GM18502 (cell line): Measurements from ENCODE around the gene CD7.
A peak's percentile ranks its signal among the peaks of the same experiment; 100 is the strongest.
"Not testable (repeated sequence)": the region's sequence is repeated elsewhere in the genome, so short reads cannot be mapped to it uniquely, and the experiment has no call there.

ENCODE experiments used
- ATAC-seq: cut with Tn5 transposase; IDR thresholded peaks from one replicate; pipeline ENCODE4 v1.9.1; 2021; ENCODE audit warnings: mild to moderate bottlenecking; ENCODE audit not compliant: unreplicated experiment, poor library complexity

CD7 gene

DNA sequence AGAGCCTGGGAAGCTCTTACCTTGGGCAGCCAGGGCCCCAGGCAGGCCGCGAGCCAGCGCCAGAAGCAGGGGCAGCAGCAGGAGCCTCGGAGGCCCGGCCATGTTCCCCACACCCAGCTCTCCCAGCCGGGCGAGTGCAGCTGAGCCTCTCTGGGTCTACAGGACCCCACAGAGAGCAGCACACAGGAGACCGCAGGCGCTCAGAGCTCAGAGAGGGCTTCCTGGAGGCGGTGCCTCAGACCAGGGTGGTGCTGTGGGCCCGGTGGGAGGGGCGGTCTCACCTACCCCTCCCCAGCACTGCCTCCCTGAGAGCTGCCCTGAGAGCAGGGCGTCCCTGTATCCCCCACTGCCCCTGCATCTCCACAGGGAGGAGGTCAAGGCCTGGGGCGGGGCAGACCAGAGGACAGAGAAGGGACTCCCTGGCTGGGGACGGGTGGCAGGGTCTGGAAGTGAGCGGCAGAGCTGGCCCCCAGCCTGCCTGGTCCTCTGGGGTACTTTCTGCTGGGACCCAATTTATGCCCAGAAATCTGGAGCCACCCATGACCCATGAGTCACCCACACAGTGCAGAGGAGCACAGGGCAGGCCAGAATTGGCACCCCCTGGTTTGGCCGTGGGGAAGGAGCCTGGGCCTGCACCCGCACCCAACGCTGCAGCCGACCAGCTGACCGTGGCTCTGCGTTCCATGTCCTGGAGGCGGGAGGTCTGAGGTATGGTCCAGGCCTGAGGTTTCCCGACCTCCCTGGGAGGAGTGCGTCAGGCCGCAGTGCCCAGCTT lies at the start of gene CD7:
TSS of gene CD7 (minus strand) at position 215 of the 775 bp plus-strand sequence. CDS start at position 102, 113 bp downstream.
- ATAC-seq = no peak

DNA sequence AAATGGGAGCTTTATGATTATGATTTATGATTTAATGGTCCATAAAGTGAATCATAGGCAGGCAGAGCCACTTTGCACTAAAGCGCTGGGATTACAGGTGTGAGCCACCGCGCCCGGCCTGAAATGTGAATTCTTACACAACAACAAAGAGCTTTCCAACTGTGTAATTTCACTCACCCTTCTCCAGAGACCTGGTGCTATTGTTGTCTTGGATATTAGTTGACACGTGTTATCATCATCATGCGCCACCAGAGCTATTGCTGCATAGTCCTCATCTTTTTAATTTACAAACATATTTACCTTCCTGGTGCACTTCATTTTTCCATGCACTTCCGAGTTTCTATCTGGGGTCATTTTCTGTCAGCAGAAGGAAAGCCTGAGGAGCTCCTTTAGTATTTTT lies 49.3 kb upstream of the CD7 start:
- no peak for ATAC-seq

DNA sequence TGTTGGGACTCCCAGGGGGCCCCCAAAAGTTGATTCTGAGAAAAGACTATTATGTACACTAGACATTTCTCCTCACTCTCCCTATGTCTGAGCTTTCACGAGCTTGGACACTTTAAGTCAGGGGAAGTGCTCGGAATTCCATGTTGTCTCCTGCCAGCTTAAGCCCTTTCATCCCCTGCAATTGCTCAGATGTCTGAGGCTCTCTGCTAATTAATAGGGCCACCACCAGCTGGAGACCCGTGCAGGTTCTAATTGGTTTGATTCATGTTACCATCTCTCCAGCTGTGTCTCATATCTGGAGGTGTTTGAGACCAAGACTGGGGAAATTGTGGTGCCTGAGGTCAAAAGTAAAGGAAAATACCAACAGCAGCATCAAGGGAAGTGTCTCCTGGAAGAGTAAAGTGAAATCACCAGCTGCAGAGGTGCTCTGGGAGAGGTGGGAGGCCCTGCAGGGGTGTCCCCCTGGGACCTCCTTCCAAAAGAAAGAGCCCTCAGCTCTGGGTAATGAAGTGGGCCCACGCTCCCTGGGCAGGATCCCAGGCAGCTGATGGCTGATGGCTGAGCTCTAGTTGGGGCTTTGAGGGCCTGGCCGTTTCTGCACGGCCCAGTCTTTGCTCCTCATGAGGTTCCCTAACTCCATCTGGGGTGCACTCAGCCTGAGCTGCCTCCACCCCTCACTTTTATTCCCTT lies 48.3 kb upstream of the CD7 start:
- ATAC-seq = no peak

DNA sequence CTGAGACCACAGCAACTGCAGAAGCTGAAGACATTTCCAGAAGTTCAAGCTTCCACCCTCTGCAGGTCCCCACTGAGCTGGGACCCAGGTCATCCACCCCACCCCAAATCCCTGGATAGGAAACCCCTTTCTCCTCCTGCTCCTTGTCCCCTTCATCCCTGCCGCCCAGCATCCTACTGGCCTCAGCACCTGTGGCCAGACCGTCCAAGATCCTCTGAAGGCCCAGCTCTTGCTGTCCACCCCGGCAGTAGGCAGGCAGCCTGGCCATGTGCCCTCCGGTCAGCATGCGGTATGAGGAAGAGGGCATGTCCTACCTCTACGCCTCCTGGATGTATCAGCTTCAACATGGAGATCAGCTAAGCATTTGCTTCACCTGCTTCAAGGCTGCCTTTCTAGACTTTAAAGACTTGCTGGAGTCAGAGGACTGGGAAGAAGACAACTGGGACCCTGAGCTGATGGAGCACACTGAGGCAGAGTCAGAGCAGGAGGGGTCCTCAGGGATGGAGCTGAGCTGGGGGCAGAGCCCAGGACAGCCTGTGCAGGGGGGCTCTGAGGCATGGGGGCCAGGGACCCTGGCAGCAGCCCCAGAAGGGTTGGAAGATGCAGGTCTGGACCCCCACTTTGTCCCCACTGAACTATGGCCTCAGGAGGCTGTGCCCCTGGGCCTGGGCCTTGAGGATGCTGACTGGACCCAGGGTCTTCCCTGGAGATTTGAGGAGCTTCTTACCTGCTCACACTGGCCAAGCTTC lies 44.7 kb upstream of the CD7 start:
- ATAC-seq = no peak

DNA sequence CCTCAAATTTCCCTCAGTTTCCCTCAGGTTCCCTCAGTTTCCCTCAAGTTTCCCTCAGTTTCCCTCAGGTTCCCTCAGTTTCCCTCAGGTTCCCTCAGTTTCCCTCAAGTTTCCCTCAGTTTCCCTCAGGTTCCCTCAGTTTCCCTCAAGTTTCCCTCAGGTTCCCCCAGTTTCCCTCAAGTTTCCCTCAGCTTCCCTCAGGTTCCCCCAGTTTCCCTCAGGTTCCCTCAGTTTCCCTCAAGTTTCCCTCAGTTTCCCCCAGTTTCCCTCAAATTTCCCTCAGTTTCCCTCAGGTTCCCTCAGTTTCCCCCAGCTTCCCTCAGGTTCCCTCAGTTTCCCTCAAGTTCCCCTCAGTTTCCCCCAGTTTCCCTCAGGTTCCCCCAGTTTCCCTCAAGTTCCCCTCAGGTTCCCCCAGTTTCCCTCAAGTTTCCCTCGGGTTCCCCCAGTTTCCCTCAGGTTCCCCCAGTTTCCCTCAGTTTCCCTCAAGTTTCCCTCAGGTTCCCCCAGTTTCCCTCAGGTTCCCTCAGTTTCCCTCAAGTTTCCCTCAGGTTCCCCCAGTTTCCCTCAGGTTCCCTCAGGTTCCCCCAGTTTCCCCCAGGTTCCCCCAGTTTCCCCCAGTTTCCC lies 42.2 kb upstream of the CD7 start:
- ATAC-seq = not testable (repeated sequence)

DNA sequence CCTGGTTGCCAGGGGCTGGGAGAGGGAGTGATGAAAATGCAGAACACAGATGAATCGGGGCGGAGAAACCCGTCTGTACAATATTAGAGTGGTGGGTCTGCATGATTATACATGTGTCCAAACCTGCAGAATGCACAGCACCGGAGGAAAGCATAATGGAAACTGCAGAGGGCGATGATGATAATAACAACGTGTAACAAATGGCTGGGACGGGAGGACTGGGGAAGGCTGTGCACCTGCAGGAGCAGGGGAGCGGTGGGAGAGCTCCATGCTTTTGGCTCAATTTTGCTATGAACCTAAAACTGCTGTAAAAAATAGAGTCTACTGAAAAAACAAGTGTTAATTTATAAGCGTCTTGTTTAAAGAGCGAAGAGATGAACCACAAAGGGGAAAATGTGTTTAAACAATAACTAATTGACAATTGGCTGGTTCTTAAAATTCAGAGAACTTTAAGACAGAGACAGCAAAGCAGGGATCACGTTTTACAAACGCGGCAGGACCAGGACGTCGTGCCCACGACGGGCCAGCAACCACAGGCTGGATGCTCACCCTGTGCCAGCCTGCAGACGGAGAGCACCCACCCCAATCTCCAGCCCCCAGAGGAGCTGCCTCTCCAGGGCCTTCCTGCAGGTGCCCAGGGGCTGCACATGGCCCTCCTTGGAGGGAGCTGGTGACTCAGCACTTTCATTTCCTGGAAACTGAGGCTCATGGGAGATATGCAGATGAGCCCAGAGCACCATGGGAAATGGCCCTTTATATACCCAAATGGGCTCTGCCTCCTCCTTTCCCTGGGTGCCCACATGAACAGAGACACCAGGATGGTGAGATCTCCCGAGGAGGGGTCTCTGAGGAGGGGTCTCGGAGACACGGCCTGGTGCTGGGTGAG lies 41.3 kb upstream of the CD7 start, which contains the start of gene TEX19:
TSS of gene TEX19 (plus strand) at position 783 of the 886 bp plus-strand sequence. CDS start 2,904 bp downstream, outside the sequence.
- ATAC-seq = no peak

DNA sequence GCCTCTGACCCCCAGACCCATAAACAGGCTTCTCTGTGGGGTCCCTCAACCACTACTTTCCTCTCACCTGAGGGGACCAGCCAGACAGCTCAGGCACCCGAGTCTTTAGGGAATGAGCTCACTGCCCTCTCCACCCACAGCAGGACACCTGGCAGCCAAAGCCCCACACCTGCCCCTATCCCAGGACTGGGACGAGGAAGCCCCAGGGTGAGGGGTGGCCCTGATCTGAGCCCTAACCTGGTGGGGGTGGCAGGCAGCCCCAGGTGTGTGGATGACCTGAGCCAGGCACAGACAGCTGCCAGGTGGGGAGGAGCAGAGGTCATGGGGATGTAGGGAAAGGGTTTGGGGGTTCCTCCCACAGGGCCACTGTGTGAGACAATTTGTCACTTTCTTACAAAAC lies 40.0 kb upstream of the CD7 start:
- ATAC-seq = no peak

DNA sequence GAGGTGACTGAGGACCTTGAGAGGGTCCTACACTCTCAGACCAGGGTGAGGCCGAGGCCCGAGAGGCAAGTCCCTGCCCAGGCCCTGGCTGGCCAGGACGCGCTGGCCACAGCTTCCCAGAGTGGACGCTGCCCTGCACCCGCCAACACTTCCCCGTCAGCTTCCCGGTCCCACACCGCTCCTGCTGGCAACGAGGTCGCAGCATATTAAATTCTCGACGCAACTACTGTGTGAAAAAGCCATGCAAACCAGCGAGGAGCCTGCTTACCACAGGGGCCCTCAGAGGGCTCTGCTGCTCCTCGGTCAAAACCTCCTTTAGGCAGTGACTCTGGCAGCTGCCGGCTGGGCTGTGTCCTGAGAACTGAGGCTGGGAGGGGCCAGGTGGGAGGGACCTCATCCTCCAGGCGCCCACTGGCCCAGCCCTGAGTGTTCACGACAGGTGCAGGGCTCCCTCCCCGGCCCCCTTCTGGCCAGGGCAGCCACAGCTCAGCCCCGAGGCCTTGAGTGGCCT lies 39.5 kb upstream of the CD7 start:
- ATAC-seq = no peak

DNA sequence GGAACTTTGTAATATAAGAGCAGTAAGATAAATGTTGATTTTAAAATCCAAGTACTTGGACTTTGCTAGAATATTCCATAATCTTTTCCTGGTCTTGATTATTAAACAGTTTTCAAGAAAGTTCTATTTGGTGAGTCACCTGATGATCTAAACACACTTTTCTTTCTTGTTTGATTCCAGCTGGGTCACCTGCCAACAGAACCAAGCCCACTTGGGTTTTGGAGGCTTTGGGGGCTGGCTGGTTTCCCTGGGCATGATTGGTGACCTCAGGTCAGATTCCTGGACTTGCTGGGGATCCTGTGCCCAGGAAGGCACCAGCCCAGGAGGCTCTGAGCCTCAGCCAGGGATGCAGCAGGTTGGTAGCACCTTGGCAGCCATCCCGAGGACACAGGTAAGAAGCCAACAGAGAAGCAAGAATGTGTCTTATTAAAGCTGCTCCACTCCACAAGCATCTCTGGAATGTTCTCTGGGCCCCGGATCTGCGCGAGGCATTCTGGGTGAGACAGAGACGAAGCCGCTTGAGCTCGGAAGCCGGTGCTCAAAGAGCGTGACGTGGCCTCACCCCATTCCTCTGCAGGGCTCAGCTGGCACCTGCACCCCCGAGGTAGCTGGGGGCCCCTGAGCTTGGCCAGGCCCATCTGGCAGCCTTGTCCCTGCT lies 38.5 kb upstream of the CD7 start:
- no peak for ATAC-seq

DNA sequence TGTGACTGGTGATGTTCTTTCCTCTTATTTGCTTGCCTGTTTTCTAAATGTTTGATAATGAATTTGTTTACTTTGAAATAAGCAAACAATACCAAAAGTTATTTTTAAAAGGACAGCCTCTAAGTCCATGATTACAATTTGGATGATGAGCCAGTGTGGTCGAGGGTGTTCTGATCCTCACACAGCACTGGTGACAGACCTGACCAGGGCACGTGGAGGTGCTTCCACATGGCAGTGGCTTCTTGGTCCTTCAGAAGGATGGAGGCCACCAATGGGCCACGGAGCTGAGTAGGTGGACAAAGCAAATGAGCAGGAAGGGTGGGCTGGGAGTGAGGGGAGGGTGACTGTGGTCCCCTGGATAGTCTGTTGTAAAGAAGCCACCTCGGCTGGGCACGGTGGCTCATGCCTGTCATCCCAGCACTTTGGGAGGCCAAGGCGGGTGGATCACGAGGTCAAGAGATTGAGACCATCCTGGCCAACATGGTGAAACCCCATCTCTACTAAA lies 37.4 kb upstream of the CD7 start:
- no peak for ATAC-seq

DNA sequence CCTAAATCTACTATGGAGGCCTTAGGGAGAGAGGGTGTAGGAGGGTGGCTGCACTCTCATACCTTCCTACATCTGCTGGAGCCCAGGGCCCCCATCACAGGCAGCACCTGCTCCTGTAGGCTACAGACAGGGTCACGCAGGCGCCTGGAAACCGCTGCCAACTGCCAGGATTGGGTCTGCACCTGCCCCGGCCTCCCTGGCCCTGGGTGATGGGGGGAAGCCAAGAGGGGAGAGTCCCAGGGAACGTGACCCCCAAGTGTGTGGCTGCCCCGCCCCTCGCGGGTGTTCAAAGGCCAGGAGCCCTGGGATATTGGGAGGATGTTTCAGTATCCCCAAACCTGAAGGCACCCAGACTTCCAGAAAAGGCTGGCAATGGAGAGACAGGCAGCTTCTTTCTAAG lies 36.1 kb upstream of the CD7 start:
- ATAC-seq = no peak

DNA sequence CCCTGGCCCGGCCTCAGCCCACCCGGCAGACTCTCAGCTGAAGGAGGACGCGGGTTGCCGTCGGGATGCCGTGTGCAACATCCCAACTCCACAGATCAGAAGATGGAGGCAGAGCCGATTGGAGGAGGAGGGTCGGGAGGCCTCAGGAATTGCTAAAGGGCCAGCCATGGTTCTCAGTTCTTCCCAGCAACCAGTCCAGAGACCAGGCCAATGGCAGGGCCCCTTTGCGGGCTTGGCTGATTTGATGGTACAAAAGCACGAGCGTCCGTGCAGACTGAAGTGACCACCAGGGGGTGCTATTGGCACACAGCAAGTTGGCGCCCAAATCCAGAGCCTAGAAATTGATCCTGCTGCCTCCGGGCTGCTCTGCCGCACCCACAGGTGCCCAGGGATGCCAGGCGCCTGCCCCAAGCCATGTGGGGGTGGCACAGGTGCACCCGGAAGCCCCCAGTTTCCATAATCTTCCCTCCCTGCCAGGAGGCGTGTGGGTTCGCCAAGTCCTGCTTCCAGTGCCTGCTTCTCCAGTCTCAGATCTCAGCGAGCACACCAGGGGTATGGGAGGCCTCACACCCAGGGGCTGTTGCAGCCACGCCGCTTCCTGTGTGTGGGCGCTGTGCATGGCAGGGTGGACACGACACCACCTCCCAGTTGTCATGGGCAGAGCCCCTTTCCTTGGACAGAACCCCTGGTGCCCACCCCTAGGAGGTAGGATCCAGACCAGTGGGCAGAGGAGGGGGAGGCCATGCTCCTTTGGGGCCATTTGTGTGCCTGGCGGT lies 34.5 kb upstream of the CD7 start:
- peak; percentile 56 for ATAC-seq

DNA sequence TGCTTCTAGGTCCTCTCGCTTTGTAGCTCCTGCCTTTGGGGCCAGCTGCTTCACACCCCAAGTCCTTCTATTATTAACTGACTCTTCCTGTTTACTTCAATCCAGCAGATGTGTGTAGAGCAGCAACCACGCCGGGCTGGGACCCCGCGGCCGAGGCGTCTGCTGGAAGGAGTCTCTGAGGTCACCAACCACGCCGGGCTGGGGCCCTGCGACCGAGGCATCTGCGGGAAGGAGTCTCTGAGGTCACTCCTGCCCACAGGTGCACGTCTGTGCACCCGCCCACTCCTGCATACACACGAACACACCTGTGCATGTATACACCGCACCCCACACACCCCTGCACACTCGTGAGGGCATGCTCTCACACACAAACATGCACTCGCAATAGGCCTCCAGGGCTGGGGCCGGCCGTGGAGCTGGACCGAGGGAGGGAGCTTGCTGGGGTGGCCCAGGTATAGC lies 33.9 kb upstream of the CD7 start:
- no peak for ATAC-seq

DNA sequence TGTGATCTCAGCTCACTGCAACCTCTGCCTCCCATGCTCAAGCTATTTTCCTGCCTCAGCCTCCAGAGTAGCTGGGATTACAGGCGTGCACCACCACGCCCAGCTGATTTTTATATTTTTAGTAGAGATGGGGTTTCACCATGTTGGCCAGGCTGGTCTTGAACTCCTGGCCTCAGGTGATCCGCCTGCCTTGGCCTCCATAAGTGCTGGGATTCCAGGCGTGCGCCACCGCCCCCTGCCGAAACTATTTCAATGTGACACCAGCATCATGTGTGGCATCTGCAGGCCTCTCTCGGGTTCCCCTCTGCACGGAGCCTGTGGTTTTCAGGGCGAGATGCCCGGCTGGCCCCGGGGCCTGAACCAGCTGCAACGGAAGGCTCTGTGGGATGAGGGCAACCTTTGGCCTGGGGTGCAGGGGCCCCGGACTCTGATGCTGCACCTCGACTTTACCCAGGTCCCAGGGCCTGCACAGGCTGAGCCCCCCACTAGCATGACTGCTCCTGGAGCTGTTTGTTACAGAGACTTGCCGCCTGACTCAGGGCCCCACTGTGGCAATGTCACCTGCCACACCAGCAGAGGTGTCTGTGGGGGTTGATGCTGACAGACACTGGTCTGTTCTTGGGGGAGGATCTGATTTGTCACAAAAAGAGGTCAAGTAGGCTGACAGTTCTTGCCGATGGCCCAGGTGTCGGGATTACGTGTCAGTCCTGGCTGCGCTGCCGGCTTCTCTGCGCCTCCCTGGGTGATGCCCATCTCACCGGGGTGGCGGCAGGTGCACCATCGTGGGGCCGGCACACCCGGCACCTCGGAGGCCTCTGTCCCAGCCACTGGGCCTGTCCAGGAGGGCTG lies 33.0 kb upstream of the CD7 start:
- ATAC-seq = no peak

DNA sequence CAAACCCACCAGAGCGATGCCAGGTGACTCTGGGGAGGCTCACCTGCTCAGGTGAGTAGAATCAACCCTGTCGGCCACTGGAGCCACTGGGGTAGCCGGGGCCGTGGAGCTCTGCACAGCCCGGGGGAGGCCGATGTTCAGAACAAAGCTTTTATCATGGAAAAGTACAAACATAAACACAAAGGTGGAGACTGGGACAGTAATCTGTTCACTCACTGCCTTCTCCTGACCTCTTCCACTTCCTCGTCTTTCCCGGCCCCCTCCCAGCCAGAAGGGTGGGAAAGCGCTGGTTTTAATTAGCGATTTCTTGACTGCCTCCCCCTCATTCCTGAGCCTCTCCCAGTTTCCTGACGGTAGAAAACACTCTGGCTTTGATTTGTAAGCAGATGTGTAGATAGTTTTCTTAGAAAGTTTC lies 31.9 kb upstream of the CD7 start:
- ATAC-seq = no peak

DNA sequence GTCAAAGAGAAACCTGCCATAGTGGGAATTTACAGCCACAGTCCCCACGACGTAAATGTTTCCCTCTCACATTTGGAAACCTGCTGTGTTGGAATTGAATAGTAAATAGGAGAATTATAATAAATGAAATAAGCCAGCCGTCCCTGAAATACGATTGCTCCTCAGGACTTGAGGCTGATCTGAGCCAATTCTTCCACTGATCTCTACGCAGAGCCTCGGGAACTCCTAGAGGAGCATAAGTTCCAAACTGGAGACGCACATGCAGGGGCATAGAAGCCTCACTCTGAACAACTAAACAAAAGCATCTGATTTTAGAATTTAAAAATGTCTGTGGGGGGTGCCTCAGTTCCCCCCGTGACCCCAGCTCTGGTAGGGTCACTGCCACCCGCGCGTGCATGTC lies 31.5 kb upstream of the CD7 start:
- no peak for ATAC-seq

DNA sequence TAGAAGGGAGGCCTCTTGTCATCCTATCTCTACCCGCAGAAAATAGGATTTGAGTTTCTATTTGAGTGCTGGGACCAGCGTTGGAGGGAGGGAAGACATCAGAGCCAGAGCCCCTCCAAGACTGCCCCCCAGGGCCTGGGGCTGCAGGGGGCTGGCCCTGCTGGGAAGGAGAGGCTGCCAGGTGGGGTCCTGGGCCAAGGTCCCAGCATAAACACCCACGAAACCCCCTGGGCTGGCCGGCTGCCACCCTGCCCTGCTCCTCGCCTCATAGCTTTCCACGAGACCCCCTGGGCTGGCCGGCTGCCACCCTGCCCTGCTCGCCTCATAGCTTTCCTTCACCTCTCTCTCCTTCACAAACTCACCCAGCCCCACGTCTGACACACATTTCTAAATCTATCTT lies 31.0 kb upstream of the CD7 start:
- ATAC-seq = no peak
